Progenitor cell of endocrine pancreas (in vitro differentiated cells): Measurements from ENCODE around the gene TIE1. TPM values are rescaled to one million over a fixed set of nuclear protein-coding genes. Genes with fewer than 3 reads are reported as not detected.
A peak's percentile ranks its signal among the peaks of the same experiment; 100 is the strongest.

Experiments used
- DNase-seq: peaks from one replicate; pipeline ENCODE4 v3.0.0; 2021; ENCODE audit warnings: low spot score; ENCODE audit not compliant: unreplicated experiment
- H3K27ac Mint-ChIP-seq: 2 replicates; pipeline ENCODE4 v1.8.0; 2021; ENCODE audit warnings: mild to moderate bottlenecking, moderate library complexity, mixed read lengths
- H3K27me3 Mint-ChIP-seq: 2 replicates; pipeline ENCODE4 v1.8.0; 2021; ENCODE audit warnings: mixed read lengths
- H3K36me3 Mint-ChIP-seq: 2 replicates; pipeline ENCODE4 v1.8.0; 2022; ENCODE audit warnings: mixed read lengths; ENCODE audit not compliant: insufficient read depth
- H3K4me1 Mint-ChIP-seq: 2 replicates; pipeline ENCODE4 v1.8.0; 2021; ENCODE audit warnings: low read depth, mixed read lengths
- H3K4me3 Mint-ChIP-seq: 2 replicates; pipeline ENCODE4 v1.8.0; 2021; ENCODE audit warnings: low read depth, mild to moderate bottlenecking, moderate library complexity, mixed read lengths
- H3K9me3 Mint-ChIP-seq: 2 replicates; pipeline ENCODE4 v1.8.0; 2021; ENCODE audit warnings: low read depth, mixed read lengths
- total RNA-seq: library from RNA; stranded (reverse); gene quantifications from 2 replicates; pipeline ENCODE4 v1.2.1, GENCODE V29; 2021
- TF ChIP-seq, protein P1 (sequence below): fragments of 200-600 bp; sonication (generic); IDR thresholded peaks from one replicate; pipeline ENCODE4 v1.5.0; 2021; ENCODE audit warnings: antibody characterized with exemption, mild to moderate bottlenecking; ENCODE audit not compliant: unreplicated experiment

Gene TIE1
- total RNA-seq, 1 donor from 2014 or later: 1.2 TPM

DNA sequence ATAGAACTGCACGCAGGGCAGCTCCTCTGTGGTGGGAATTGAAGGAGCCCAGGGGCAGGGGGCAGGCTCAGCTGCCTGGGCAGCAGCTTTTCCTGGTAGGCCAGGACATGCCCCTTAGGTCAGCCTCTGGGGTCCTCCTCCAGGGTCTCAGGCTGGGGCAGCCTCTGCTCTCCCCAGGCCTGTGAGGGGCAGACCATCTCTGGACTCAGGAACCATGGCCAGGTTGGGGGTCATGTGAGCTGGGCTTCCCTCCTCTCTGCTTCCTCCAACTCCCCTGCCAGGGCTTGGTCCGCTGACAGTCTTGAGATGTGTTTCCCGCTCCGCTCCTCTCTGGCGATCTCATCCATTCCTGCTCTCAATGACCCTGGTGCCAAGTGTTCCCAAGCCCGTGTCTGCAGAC lies 21.1 kb upstream of the TIE1 start:
- Mint-ChIP-seq H3K36me3 (peaks cover 21% of the 10 kb centered on the region), H3K27ac (peak overlapping the region; percentile 22), H3K9me3 (no peaks in the 10 kb centered on the region), H3K4me3 (no peak overlapping the region), H3K4me1 (peaks cover 42% of the 10 kb centered on the region), H3K27me3 (no peaks in the 10 kb centered on the region)
- DNase-seq: no peak
- TF ChIP-seq, protein P1, sequence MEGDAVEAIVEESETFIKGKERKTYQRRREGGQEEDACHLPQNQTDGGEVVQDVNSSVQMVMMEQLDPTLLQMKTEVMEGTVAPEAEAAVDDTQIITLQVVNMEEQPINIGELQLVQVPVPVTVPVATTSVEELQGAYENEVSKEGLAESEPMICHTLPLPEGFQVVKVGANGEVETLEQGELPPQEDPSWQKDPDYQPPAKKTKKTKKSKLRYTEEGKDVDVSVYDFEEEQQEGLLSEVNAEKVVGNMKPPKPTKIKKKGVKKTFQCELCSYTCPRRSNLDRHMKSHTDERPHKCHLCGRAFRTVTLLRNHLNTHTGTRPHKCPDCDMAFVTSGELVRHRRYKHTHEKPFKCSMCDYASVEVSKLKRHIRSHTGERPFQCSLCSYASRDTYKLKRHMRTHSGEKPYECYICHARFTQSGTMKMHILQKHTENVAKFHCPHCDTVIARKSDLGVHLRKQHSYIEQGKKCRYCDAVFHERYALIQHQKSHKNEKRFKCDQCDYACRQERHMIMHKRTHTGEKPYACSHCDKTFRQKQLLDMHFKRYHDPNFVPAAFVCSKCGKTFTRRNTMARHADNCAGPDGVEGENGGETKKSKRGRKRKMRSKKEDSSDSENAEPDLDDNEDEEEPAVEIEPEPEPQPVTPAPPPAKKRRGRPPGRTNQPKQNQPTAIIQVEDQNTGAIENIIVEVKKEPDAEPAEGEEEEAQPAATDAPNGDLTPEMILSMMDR: no peak

GRCh38 chr1:43280692-43281091 lies 20.1 kb upstream of the TIE1 start:
- Mint-ChIP-seq H3K4me3 (no peak overlapping the region), H3K27me3 (no peaks in the 10 kb centered on the region), H3K27ac (no peak overlapping the region), H3K36me3 (peaks cover 21% of the 10 kb centered on the region), H3K4me1 (peaks cover 47% of the 10 kb centered on the region), H3K9me3 (no peaks in the 10 kb centered on the region)
- TF ChIP-seq, protein P1: no peak
- DNase-seq: no peak

GRCh38 chr1:43282220-43283195 lies 18.3 kb upstream of the TIE1 start:
- peak overlapping the region; percentile 74 for H3K27ac Mint-ChIP-seq

GRCh38 chr1:43284065-43284464 lies 16.7 kb upstream of the TIE1 start:
- Mint-ChIP-seq H3K27me3 (no peaks in the 10 kb centered on the region), H3K27ac (peak overlapping the region; percentile 98), H3K4me3 (peak overlapping the region; percentile 91), H3K36me3 (peaks cover 17% of the 10 kb centered on the region), H3K4me1 (peaks cover 39% of the 10 kb centered on the region), H3K9me3 (no peaks in the 10 kb centered on the region)
- TF ChIP-seq, protein P1: no peak
- DNase-seq: no peak

More at GRCh38 chr1:43282220-43283195, 18.3 kb upstream of the TIE1 start:
- H3K27me3 Mint-ChIP-seq: no peaks in the 10 kb centered on the region
- H3K4me1 Mint-ChIP-seq: peaks cover 41% of the 10 kb centered on the region
- no peak for DNase-seq
- H3K36me3 Mint-ChIP-seq: peaks cover 19% of the 10 kb centered on the region
- peak overlapping the region; percentile 11 for H3K4me3 Mint-ChIP-seq
- TF ChIP-seq, protein P1: no peak
- H3K9me3 Mint-ChIP-seq: no peaks in the 10 kb centered on the region

- H3K27ac Mint-ChIP-seq: peak overlapping the region; percentile 98
- DNase-seq: no peak
- TF ChIP-seq, protein P1: no peak
- H3K9me3 Mint-ChIP-seq: no peaks in the 10 kb centered on the region
- peaks cover 39% of the 10 kb centered on the region for H3K4me1 Mint-ChIP-seq
- no peaks in the 10 kb centered on the region for H3K27me3 Mint-ChIP-seq
- peaks cover 17% of the 10 kb centered on the region for H3K36me3 Mint-ChIP-seq
- H3K4me3 Mint-ChIP-seq: peak overlapping the region; percentile 91
Observed at GRCh38 chr1:43284546-43285110, 16.2 kb upstream of the TIE1 start.
